ENCODE data around the gene BTNL3. TPM values are rescaled to one million over a fixed set of nuclear protein-coding genes. Genes with fewer than 3 reads are reported as not detected.

The BTNL3 gene
- total and polyA plus RNA-seq, 2 experiments from 2014 or later, result 21.2 to 31.3 TPM

DNA sequence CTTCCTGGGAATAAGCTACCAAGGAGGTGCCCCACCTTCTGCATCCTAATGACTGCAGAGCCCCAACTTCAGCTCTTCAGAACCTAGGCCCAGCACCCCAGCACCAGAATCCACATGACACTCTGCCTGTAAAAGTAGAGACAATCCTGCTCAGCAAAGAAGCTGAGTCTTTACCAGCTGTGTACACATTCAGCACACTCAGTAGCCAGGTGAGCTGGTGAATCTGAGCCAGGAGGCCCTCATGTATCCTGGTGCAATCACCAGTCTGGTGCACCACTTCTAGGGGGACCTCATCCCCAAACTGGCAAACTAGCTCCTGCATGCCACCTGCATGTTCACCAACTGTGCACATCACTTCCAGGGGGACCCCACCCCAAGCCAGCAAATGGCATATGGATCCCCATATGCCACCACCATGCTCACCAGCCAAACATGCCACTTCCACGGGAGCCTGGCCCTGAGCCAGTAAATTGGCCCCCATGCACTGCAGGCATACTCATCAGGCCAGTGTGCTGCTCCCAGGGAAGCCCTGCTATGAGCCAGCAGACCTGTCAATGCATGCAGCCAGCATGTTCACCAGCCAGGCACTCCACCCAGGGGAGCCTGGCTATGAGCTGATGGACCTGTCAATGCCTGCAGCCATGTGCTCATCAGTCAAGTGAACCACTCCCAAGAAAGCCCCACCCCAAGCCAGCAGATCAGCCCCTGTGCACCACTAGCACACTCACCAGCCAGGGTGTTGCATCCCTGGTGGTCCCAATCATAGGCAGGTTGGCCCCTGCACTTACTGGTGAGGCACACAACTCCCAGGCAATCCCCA lies 35.8 kb downstream of the BTNL3 start:
- Histone ChIP-seq H3K79me2 (no peaks in the 10 kb centered on the region), H3K27me3 (peaks cover 4% of the 10 kb centered on the region), H3K4me1 (ENCODE audit: insufficient read depth) (no peaks in the 10 kb centered on the region), H2AFZ (no peak overlapping the region), H3K36me3 (replicated peaks; ENCODE audit: insufficient read depth, low read depth) (no peaks in the 10 kb centered on the region), H4K20me1 (ENCODE audit: insufficient read depth, poor library complexity, severe bottlenecking) (no peaks in the 10 kb centered on the region), H3K9me3 (ENCODE audit: low read depth) (peaks cover 2% of the 10 kb centered on the region), H3K27ac (no peak overlapping the region), H3K9me2 (replicated peaks; ENCODE audit: insufficient read depth) (no peaks in the 10 kb centered on the region), H3K4me3 (no peak overlapping the region), H3K4me2 (no peak overlapping the region)
- no peak for DNase-seq (ENCODE audit: low spot score)
- WGBS (ENCODE audit: low lambda C conversion rate, missing lambda C conversion rate), result 76% methylated on average over 1 of the region's 1 CpG
- TF ChIP-seq, protein P1, sequence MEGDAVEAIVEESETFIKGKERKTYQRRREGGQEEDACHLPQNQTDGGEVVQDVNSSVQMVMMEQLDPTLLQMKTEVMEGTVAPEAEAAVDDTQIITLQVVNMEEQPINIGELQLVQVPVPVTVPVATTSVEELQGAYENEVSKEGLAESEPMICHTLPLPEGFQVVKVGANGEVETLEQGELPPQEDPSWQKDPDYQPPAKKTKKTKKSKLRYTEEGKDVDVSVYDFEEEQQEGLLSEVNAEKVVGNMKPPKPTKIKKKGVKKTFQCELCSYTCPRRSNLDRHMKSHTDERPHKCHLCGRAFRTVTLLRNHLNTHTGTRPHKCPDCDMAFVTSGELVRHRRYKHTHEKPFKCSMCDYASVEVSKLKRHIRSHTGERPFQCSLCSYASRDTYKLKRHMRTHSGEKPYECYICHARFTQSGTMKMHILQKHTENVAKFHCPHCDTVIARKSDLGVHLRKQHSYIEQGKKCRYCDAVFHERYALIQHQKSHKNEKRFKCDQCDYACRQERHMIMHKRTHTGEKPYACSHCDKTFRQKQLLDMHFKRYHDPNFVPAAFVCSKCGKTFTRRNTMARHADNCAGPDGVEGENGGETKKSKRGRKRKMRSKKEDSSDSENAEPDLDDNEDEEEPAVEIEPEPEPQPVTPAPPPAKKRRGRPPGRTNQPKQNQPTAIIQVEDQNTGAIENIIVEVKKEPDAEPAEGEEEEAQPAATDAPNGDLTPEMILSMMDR (IDR thresholded peaks at IDR 0.05; ENCODE audit: poor library complexity), result no peak

DNA sequence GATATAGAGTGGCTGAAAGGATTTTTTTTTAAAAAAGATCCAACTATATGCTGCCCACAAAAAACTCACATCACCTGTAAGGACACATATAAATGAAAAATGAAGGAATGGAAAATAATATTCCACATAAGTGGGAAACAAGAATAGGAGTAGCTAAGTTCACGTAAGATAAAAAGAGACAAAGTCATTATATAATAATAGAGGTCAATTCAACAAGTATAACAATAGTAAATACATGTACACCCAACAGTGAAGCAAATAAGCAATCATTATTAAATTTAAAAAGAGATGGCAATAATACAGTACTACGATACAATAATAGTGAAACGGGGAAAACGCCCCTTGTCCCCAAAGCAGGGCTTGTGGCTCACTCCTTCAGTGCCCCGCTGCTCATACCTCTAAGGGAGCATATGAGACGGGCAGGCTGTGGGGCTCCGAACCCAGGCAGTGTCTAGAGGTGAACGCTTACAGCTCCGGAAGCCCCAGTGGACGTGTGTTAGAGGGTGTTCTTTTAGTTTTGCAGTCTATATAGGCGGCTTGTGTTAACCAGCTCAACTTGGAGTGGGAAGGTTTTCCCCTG lies 38.9 kb downstream of the BTNL3 start:
- H3K27me3 ChIP-seq, result peaks cover 4% of the 10 kb centered on the region
- no peak overlapping the region for H3K4me3 ChIP-seq
- no peaks in the 10 kb centered on the region for H3K9me3 ChIP-seq (ENCODE audit: low read depth)
- H3K4me1 ChIP-seq (ENCODE audit: insufficient read depth), result no peaks in the 10 kb centered on the region
- no peak overlapping the region for H2AFZ ChIP-seq
- TF ChIP-seq, protein P1 (IDR thresholded peaks at IDR 0.05; ENCODE audit: poor library complexity), result no peak
- H3K4me2 ChIP-seq, result peak overlapping the region; percentile 63
- WGBS (ENCODE audit: low lambda C conversion rate, missing lambda C conversion rate), result 51% methylated on average over 11 of the region's 11 CpGs
- no peaks in the 10 kb centered on the region for H3K36me3 ChIP-seq (replicated peaks; ENCODE audit: insufficient read depth, low read depth)
- no peak overlapping the region for H3K27ac ChIP-seq
- no peaks in the 10 kb centered on the region for H4K20me1 ChIP-seq (ENCODE audit: insufficient read depth, poor library complexity, severe bottlenecking)
- no peak for DNase-seq (ENCODE audit: low spot score)
- no peaks in the 10 kb centered on the region for H3K9me2 ChIP-seq (replicated peaks; ENCODE audit: insufficient read depth)
- no peaks in the 10 kb centered on the region for H3K79me2 ChIP-seq

DNA sequence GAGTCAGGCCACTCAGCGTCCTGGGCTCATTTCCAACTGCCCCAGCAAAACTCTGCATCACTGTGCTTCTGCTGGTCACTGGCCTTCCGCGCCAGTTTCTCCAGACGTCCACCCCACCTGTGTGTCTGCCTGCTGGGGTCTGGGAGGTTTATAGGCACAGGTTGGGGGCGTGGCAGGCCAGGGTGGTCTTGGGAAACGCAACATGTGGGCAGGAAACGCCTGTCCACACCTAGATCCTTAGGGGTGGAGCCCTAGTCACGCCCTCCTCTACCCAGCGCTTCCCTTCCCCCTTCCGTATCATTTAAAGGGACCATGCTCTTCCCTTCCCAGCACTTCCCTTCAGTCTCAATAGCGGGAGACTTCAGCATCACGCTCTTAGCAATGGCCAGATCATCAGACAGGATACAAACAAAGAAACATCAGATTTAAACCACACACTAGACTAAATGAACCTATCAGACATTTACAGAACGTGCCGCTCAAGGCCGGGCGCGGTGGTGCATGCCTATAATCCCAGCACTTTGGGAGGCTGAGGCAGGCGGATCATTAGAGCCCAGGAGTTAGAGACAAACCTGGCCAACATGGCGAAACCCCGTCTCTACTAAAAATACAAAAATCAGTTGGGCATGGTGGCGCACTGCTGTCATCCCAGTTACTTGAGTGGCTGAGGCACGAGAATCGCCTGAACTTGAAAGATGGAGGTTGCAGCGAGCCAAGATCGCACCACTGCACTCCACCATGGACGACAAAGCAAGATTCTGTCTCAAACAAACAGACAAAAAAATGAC lies 39.6 kb downstream of the BTNL3 start:
- WGBS (ENCODE audit: low lambda C conversion rate, missing lambda C conversion rate), result 41% methylated on average over 26 of the region's 26 CpGs
- no peaks in the 10 kb centered on the region for H3K9me2 ChIP-seq (replicated peaks; ENCODE audit: insufficient read depth)
- H3K27ac ChIP-seq, result no peak overlapping the region
- TF ChIP-seq EZH2 (IDR thresholded peaks at IDR 0.05; ENCODE audit: borderline replicate concordance) (no peak), EZH2phosphoT487 (IDR thresholded peaks at IDR 0.05; ENCODE audit: low read depth, severe bottlenecking, unreplicated experiment) (no peak)
- TF ChIP-seq, protein P1 (IDR thresholded peaks at IDR 0.05; ENCODE audit: poor library complexity), result no peak
- peaks cover 4% of the 10 kb centered on the region for H3K27me3 ChIP-seq
- no peak overlapping the region for H3K4me3 ChIP-seq
- DNase-seq (ENCODE audit: low spot score), result peak; percentile 24
- no peaks in the 10 kb centered on the region for H3K79me2 ChIP-seq
- peak overlapping the region; percentile 63 for H3K4me2 ChIP-seq
- H3K36me3 ChIP-seq (replicated peaks; ENCODE audit: insufficient read depth, low read depth), result no peaks in the 10 kb centered on the region
- H3K9me3 ChIP-seq (ENCODE audit: low read depth), result no peaks in the 10 kb centered on the region
- no peaks in the 10 kb centered on the region for H3K4me1 ChIP-seq (ENCODE audit: insufficient read depth)
- peak overlapping the region; percentile 41 for H2AFZ ChIP-seq
- H4K20me1 ChIP-seq (ENCODE audit: insufficient read depth, poor library complexity, severe bottlenecking), result no peaks in the 10 kb centered on the region
